Thoracic aorta (tissue), 2 donors: ENCODE results near the gene COL6A6. TPM values are rescaled to one million over a fixed set of nuclear protein-coding genes. Genes with fewer than 3 reads are reported as not detected.

ENCODE experiments used
- ATAC-seq: fragments of 150-250 bp; one replicate; pipeline ENCODE4 v1.8.0; 2017; ENCODE audit warnings: low read depth; ENCODE audit not compliant: insufficient number of reproducible peaks, low FRiP score
- DNase-seq: peaks from one replicate; pipeline ENCODE4 v3.0.0-alpha.2; 2020; ENCODE audit warnings: low spot score
- H3K27ac ChIP-seq, 2 donors: fragments of 200-600 bp; sonication (generic); 1 replicate in 1 of 2; 2 replicates in 1 of 2; pipeline ENCODE4 v1.5.1; 2016; ENCODE audit warnings: mild to moderate bottlenecking in 2 of 2, moderate library complexity in 2 of 2
- H3K27me3 ChIP-seq: fragments of 200-600 bp; sonication (generic); replicated peaks from 2 replicates; pipeline ENCODE4 v1.6.0; 2016; ENCODE audit warnings: mild to moderate bottlenecking; ENCODE audit not compliant: insufficient read depth
- H3K36me3 ChIP-seq: fragments of 200-600 bp; sonication (generic); one replicate; pipeline ENCODE4 v1.5.1; 2016
- H3K4me1 ChIP-seq, 2 donors: fragments of 200-600 bp; sonication (generic); 1 replicate in 1 of 2; 2 replicates in 1 of 2; pipeline versions ENCODE4 v1.5.1 to v1.6.0; 2016; ENCODE audit warnings: low read depth in 2 of 2, mild to moderate bottlenecking in 1 of 2; ENCODE audit not compliant: control insufficient read depth in 1 of 2
- H3K4me3 ChIP-seq: fragments of 200-600 bp; sonication (generic); 2 replicates; pipeline ENCODE4 v1.5.1; 2016; ENCODE audit warnings: mild to moderate bottlenecking
- H3K9me3 ChIP-seq: fragments of 200-600 bp; sonication (generic); 2 replicates; pipeline ENCODE4 v1.5.1; 2016
- CTCF ChIP-seq: fragments of 200-600 bp; sonication (generic); IDR thresholded peaks from one replicate; pipeline ENCODE4 v1.5.1; 2019; ENCODE audit warnings: antibody characterized with exemption
- total RNA-seq, 2 donors: library from RNA; depleted of rRNA; stranded (reverse); fragments of >200 nt; gene quantifications; one replicate each; pipeline versions ENCODE4 v1.1.0 to v1.2.3, GENCODE V29; 2016

COL6A6 gene
- total RNA-seq, 2 donors from 2014 or later, result 0.14 to 0.42 TPM

DNA sequence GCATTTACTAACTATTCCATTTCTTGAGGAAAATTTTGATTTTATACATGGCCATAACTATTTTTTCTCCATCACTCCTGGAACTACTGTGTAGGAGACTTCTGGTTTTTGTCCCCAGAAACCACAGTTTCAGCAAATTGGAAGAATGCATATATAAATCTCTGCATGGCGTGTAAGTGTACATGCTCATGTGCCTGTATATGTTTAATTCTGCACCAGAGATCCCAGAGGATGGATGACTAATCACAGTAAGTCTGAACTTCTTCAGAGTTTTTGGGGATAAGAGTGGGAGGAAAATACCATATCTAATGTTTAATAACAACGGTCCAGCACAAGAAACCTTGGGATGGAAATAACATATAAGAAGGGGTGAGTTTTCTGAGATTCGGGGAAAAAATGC lies 10.9 kb upstream of the COL6A6 start:
- Histone ChIP-seq H3K4me1 (no peaks in the 10 kb centered on the region), H3K9me3 (no peaks in the 10 kb centered on the region), H3K27ac (no peak overlapping the region), H3K27me3 (no peaks in the 10 kb centered on the region), H3K4me3 (no peak overlapping the region), H3K36me3 (no peaks in the 10 kb centered on the region)
- no peak for DNase-seq
- TF ChIP-seq CTCF, result no peak
- ATAC-seq, result no peak

GRCh38 chr3:130507746-130508145 lies 9.2 kb upstream of the COL6A6 start:
- Histone ChIP-seq H3K4me1 (no peaks in the 10 kb centered on the region), H3K27me3 (no peaks in the 10 kb centered on the region), H3K9me3 (no peaks in the 10 kb centered on the region), H3K36me3 (no peaks in the 10 kb centered on the region), H3K27ac (no peak overlapping the region), H3K4me3 (no peak overlapping the region)
- ATAC-seq, result no peak
- no peak for TF ChIP-seq CTCF
- DNase-seq, result no peak

- DNase-seq, result no peak
- TF ChIP-seq CTCF, result no peak
- ATAC-seq, result no peak
- H3K36me3 ChIP-seq, result no peaks in the 10 kb centered on the region
- H3K4me1 ChIP-seq, result no peaks in the 10 kb centered on the region
- no peaks in the 10 kb centered on the region for H3K27me3 ChIP-seq
- H3K9me3 ChIP-seq, result no peaks in the 10 kb centered on the region
- H3K27ac ChIP-seq, result no peak overlapping the region
- H3K4me3 ChIP-seq, result no peak overlapping the region
Measured at GRCh38 chr3:130509008-130509407, 8.0 kb upstream of the COL6A6 start.

- TF ChIP-seq CTCF, result no peak
- Histone ChIP-seq H3K9me3 (no peaks in the 10 kb centered on the region), H3K4me1 (peaks cover 0 to 8% of the 10 kb centered on the region in 2 donors), H3K36me3 (no peaks in the 10 kb centered on the region), H3K27me3 (no peaks in the 10 kb centered on the region), H3K4me3 (no peak overlapping the region), H3K27ac (no peak overlapping the region)
- no peak for ATAC-seq
- no peak for DNase-seq
Measured at GRCh38 chr3:130514681-130515080, 2.3 kb upstream of the COL6A6 start.

DNA sequence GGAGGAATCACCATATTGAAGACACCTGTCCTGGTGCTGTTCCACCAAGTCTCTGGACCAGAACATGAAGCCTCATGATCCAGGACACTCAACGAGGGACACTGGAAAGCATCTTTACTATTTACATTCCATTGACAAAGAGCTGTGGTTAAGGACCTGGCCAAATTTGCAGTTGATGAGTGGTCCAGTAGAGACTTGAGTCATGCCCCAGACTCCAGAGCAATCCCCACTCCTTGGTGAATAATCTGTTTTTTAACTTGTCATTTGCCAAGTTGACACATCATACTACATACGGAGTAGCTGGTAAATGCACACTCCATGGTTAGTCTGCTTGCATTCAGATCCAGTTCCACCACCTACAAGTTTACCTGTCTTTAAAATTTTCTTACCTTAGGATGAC lies 1.2 kb upstream of the COL6A6 start:
- no peak for TF ChIP-seq CTCF
- no peaks in the 10 kb centered on the region for H3K27me3 ChIP-seq
- H3K4me1 ChIP-seq, result peaks cover 0 to 8% of the 10 kb centered on the region in 2 donors
- no peak overlapping the region for H3K27ac ChIP-seq
- ATAC-seq (no peak), DNase-seq (no peak)
- no peaks in the 10 kb centered on the region for H3K36me3 ChIP-seq
- no peak overlapping the region for H3K4me3 ChIP-seq
- no peaks in the 10 kb centered on the region for H3K9me3 ChIP-seq
